ENCODE measurements around the gene CHMP1B.
"Not testable (repeated sequence)": the region's sequence is repeated elsewhere in the genome, so short reads cannot be mapped to it uniquely, and the experiment has no call there.

Gene CHMP1B

GRCh38 chr18:11851806-11852337, 659 bp downstream of the CHMP1B start:
- H3K27ac ChIP-seq (ENCODE audit: insufficient read depth, low read length, poor library complexity, severe bottlenecking): peak overlapping the region; percentile 95
- H3K4me1 ChIP-seq (ENCODE audit: control insufficient read depth, insufficient read depth, low read length, poor library complexity, severe bottlenecking): peaks cover 12% of the 10 kb centered on the region
- no peaks in the 10 kb centered on the region for H3K36me3 ChIP-seq (ENCODE audit: control insufficient read depth, insufficient read depth, low read length)
- H3K9me3 ChIP-seq (ENCODE audit: control insufficient read depth, low read length): no peaks in the 10 kb centered on the region
- no peaks in the 10 kb centered on the region for H3K27me3 ChIP-seq (replicated peaks; ENCODE audit: control insufficient read depth, insufficient read depth, low read length, poor library complexity, severe bottlenecking)
- DNase-seq: peak; percentile 32 to 45 (median 44)
- peak overlapping the region; percentile 82 for H3K4me3 ChIP-seq (ENCODE audit: insufficient read depth, low read depth, low read length, poor library complexity, severe bottlenecking)

- H3K4me1 ChIP-seq (ENCODE audit: control insufficient read depth, insufficient read depth, low read length, poor library complexity, severe bottlenecking): peaks cover 12% of the 10 kb centered on the region
- not testable (repeated sequence) for H3K4me3 ChIP-seq (ENCODE audit: insufficient read depth, low read depth, low read length, poor library complexity, severe bottlenecking); H3K27me3 ChIP-seq (replicated peaks; ENCODE audit: control insufficient read depth, insufficient read depth, low read length, poor library complexity, severe bottlenecking); H3K36me3 ChIP-seq (ENCODE audit: control insufficient read depth, insufficient read depth, low read length); DNase-seq; H3K27ac ChIP-seq (ENCODE audit: insufficient read depth, low read length, poor library complexity, severe bottlenecking); H3K9me3 ChIP-seq (ENCODE audit: control insufficient read depth, low read length)
These were observed 3.3 kb downstream of the CHMP1B start for GRCh38 chr18:11854554-11854953.

- Histone ChIP-seq H3K27ac (ENCODE audit: insufficient read depth, low read length, poor library complexity, severe bottlenecking) (no peak overlapping the region), H3K4me3 (ENCODE audit: insufficient read depth, low read depth, low read length, poor library complexity, severe bottlenecking) (no peak overlapping the region), H3K27me3 (replicated peaks; ENCODE audit: control insufficient read depth, insufficient read depth, low read length, poor library complexity, severe bottlenecking) (no peaks in the 10 kb centered on the region), H3K4me1 (ENCODE audit: control insufficient read depth, insufficient read depth, low read length, poor library complexity, severe bottlenecking) (peaks cover 6% of the 10 kb centered on the region), H3K36me3 (ENCODE audit: control insufficient read depth, insufficient read depth, low read length) (no peaks in the 10 kb centered on the region), H3K9me3 (ENCODE audit: control insufficient read depth, low read length) (no peaks in the 10 kb centered on the region)
- no peak for DNase-seq
These were observed 6.1 kb downstream of the CHMP1B start for GRCh38 chr18:11857177-11857887.

GRCh38 chr18:11859282-11859830, 8.1 kb downstream of the CHMP1B start:
- H3K4me3 ChIP-seq (ENCODE audit: insufficient read depth, low read depth, low read length, poor library complexity, severe bottlenecking): no peak overlapping the region
- H3K9me3 ChIP-seq (ENCODE audit: control insufficient read depth, low read length): no peaks in the 10 kb centered on the region
- no peaks in the 10 kb centered on the region for H3K4me1 ChIP-seq (ENCODE audit: control insufficient read depth, insufficient read depth, low read length, poor library complexity, severe bottlenecking)
- no peak for DNase-seq
- no peaks in the 10 kb centered on the region for H3K27me3 ChIP-seq (replicated peaks; ENCODE audit: control insufficient read depth, insufficient read depth, low read length, poor library complexity, severe bottlenecking)
- no peak overlapping the region for H3K27ac ChIP-seq (ENCODE audit: insufficient read depth, low read length, poor library complexity, severe bottlenecking)
- no peaks in the 10 kb centered on the region for H3K36me3 ChIP-seq (ENCODE audit: control insufficient read depth, insufficient read depth, low read length)

GRCh38 chr18:11859903-11860407, 8.7 kb downstream of the CHMP1B start:
- DNase-seq: no peak
- Histone ChIP-seq H3K4me3 (ENCODE audit: insufficient read depth, low read depth, low read length, poor library complexity, severe bottlenecking) (no peak overlapping the region), H3K9me3 (ENCODE audit: control insufficient read depth, low read length) (no peaks in the 10 kb centered on the region), H3K36me3 (ENCODE audit: control insufficient read depth, insufficient read depth, low read length) (no peaks in the 10 kb centered on the region), H3K27ac (ENCODE audit: insufficient read depth, low read length, poor library complexity, severe bottlenecking) (no peak overlapping the region), H3K4me1 (ENCODE audit: control insufficient read depth, insufficient read depth, low read length, poor library complexity, severe bottlenecking) (no peaks in the 10 kb centered on the region), H3K27me3 (replicated peaks; ENCODE audit: control insufficient read depth, insufficient read depth, low read length, poor library complexity, severe bottlenecking) (no peaks in the 10 kb centered on the region)

- Histone ChIP-seq H3K4me3 (ENCODE audit: insufficient read depth, low read depth, low read length, poor library complexity, severe bottlenecking) (no peak overlapping the region), H3K27me3 (replicated peaks; ENCODE audit: control insufficient read depth, insufficient read depth, low read length, poor library complexity, severe bottlenecking) (no peaks in the 10 kb centered on the region), H3K27ac (ENCODE audit: insufficient read depth, low read length, poor library complexity, severe bottlenecking) (no peak overlapping the region), H3K4me1 (ENCODE audit: control insufficient read depth, insufficient read depth, low read length, poor library complexity, severe bottlenecking) (no peaks in the 10 kb centered on the region), H3K36me3 (ENCODE audit: control insufficient read depth, insufficient read depth, low read length) (no peaks in the 10 kb centered on the region), H3K9me3 (ENCODE audit: control insufficient read depth, low read length) (no peaks in the 10 kb centered on the region)
- no peak for DNase-seq
These were observed 9.6 kb downstream of the CHMP1B start for GRCh38 chr18:11860594-11861450.

GRCh38 chr18:11861583-11862288, 10.5 kb downstream of the CHMP1B start:
- Histone ChIP-seq H3K4me3 (ENCODE audit: insufficient read depth, low read depth, low read length, poor library complexity, severe bottlenecking) (no peak overlapping the region), H3K27ac (ENCODE audit: insufficient read depth, low read length, poor library complexity, severe bottlenecking) (no peak overlapping the region), H3K4me1 (ENCODE audit: control insufficient read depth, insufficient read depth, low read length, poor library complexity, severe bottlenecking) (no peaks in the 10 kb centered on the region), H3K36me3 (ENCODE audit: control insufficient read depth, insufficient read depth, low read length) (no peaks in the 10 kb centered on the region), H3K9me3 (ENCODE audit: control insufficient read depth, low read length) (no peaks in the 10 kb centered on the region), H3K27me3 (replicated peaks; ENCODE audit: control insufficient read depth, insufficient read depth, low read length, poor library complexity, severe bottlenecking) (no peaks in the 10 kb centered on the region)
- DNase-seq: no peak

GRCh38 chr18:11862468-11863137, 11.4 kb downstream of the CHMP1B start:
- H3K27me3 ChIP-seq (replicated peaks; ENCODE audit: control insufficient read depth, insufficient read depth, low read length, poor library complexity, severe bottlenecking): no peaks in the 10 kb centered on the region
- no peak overlapping the region for H3K4me3 ChIP-seq (ENCODE audit: insufficient read depth, low read depth, low read length, poor library complexity, severe bottlenecking)
- H3K27ac ChIP-seq (ENCODE audit: insufficient read depth, low read length, poor library complexity, severe bottlenecking): no peak overlapping the region
- H3K36me3 ChIP-seq (ENCODE audit: control insufficient read depth, insufficient read depth, low read length): no peaks in the 10 kb centered on the region
- H3K9me3 ChIP-seq (ENCODE audit: control insufficient read depth, low read length): no peaks in the 10 kb centered on the region
- no peaks in the 10 kb centered on the region for H3K4me1 ChIP-seq (ENCODE audit: control insufficient read depth, insufficient read depth, low read length, poor library complexity, severe bottlenecking)
- DNase-seq: no peak

GRCh38 chr18:11864471-11864870, 13.3 kb downstream of the CHMP1B start:
- no peak overlapping the region for H3K4me3 ChIP-seq (ENCODE audit: insufficient read depth, low read depth, low read length, poor library complexity, severe bottlenecking)
- H3K4me1 ChIP-seq (ENCODE audit: control insufficient read depth, insufficient read depth, low read length, poor library complexity, severe bottlenecking): no peaks in the 10 kb centered on the region
- no peak for DNase-seq
- H3K36me3 ChIP-seq (ENCODE audit: control insufficient read depth, insufficient read depth, low read length): no peaks in the 10 kb centered on the region
- no peaks in the 10 kb centered on the region for H3K27me3 ChIP-seq (replicated peaks; ENCODE audit: control insufficient read depth, insufficient read depth, low read length, poor library complexity, severe bottlenecking)
- no peak overlapping the region for H3K27ac ChIP-seq (ENCODE audit: insufficient read depth, low read length, poor library complexity, severe bottlenecking)
- no peaks in the 10 kb centered on the region for H3K9me3 ChIP-seq (ENCODE audit: control insufficient read depth, low read length)

Measured in effector memory CD4-positive, alpha-beta T cell (primary cell).